VCaP (cell line): ENCODE data around the gene OR1I1.

Experiments used
- H3K27ac ChIP-seq: fragments of 450-650 bp; 2 replicates; pipeline ENCODE4 v1.5.1; 2017
- CTCF ChIP-seq: fragments of 450-650 bp; conservative IDR thresholded peaks from 2 replicates; pipeline ENCODE4 v1.5.1; 2017; ENCODE audit warnings: mild to moderate bottlenecking, moderate library complexity

OR1I1 gene

GRCh38 chr19:15128162-15128770, 46.3 kb downstream of the OR1I1 start:
- no peak for TF ChIP-seq CTCF
- H3K27ac ChIP-seq: no peak overlapping the region

DNA sequence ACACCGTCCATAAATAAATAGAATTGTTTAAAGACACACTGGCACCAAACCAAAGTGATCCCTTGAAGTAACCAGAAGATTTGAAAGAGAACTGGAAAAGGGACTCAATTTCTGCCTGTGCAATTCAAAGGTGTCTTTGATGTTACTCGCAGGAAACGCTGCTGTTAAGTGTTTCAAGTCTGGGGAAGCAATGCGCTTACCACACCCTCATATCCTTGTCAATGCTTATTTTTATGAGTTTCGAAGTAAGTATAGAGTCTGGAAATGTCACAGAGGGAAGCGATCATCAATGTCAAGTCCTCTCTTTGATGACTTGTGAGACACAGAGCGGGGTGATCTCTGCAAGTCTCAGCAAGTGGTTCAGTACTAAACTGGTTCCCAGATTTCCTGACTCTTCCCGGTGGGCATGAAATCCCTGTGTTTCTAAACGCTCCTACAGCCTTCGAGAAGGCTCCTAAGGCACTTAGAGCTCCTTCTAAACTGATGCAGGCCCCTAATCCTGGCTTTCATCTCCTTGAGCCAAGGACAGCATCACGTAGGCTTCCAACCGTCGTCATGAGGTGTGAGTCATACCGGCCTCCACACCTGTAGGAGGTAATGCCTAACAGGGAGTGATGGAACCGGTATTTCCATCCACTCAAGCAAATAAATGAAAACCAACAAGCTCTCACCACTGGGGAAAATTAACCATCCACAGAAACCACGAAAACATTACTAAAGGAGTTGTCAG, 48.0 kb downstream of the OR1I1 start:
- no peak overlapping the region for H3K27ac ChIP-seq
- TF ChIP-seq CTCF: no peak

DNA sequence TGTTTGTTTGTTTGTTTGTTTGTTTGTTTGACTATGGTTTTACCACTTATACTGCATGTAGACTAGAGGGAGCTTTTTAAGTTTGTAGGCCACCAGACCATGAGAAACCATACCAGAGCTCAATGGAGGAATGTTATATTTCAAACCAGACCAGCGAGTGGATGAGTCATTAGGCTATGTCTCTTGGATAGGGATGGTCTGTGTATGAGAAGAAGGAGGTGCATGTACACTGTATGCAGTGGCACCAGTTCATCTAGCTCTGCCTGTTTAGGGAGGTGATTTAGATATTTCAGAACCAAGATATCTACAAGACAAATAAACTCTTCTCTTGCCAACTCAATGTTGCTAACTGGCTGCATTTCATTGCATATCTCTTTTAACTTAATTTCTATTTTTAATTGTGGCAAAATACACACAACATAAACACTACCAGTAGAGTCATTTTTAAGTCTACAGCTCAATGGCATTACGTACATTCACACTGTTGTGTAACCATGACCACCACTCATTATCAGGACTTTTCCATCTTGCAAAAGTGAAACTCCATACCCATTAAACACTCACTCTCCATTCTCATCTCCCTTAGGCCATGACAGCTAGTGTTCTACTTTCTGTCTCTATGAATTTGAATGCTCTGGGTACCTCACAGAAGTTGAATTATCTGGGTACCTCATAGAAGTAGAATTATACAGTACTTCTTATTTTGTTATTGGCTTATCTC, 54.4 kb downstream of the OR1I1 start:
- no peak for TF ChIP-seq CTCF
- no peak overlapping the region for H3K27ac ChIP-seq

GRCh38 chr19:15137777-15138176, 55.8 kb downstream of the OR1I1 start:
- TF ChIP-seq CTCF: no peak
- H3K27ac ChIP-seq: no peak overlapping the region

DNA sequence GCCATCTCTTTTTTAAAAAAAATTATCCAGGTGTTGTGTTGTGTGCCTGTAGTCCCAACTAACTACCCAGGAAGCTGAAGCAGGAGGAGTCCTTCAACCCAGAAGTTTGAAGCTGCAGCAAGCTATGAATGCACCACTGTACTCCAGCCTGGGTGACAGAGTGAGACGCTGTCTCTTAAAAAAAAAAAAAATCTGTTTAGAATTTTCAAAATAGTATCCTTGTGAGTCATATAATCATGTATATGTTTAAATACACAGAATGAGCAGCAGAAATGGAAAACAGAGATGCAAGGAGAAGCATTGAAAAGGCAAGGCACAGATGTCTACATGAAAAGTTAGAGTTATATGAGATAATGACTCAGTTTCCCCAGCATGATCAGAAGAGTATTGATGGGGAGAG, 56.4 kb downstream of the OR1I1 start:
- H3K27ac ChIP-seq: no peak overlapping the region
- TF ChIP-seq CTCF: no peak

DNA sequence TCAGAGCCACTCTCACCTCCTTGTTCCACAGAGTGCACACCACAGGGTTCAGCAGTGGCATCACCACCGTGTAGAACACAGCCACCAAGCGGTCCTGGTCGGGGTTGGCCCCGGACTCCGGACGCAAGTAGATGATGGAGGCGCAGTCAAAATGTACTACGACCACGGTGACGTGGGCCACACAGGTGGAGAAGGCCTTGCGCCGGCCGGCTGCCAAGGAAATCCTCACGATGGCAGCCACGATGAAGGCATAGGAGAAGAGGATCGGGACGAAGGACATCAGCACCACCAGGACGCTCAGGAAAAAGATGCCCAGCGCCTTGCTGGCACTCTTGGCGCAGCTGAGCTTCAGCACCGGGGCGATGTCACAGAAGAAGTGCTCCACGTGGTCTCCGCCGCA, 59.1 kb downstream of the OR1I1 start:
- no peak for TF ChIP-seq CTCF
- no peak overlapping the region for H3K27ac ChIP-seq

DNA sequence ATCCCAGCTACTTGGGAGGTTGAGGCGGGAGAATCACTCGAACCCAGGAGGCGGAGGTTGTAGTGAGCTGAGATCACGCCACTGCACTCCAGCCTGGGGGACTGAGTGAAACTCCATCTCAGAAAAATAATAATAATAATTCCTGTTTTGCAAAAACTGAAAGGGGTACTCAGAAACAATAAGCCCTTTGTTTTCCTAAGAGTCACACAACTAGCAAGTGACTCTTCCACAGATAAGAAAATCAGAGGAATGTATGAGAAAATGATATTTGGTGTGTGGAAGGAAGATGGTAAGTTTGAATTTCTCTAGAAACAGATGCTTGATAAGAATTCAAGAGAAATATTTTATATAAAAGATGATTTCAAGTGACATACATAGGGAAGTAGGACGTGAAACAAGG, 60.3 kb downstream of the OR1I1 start:
- H3K27ac ChIP-seq: no peak overlapping the region
- TF ChIP-seq CTCF: no peak
